Urinary bladder (tissue), 4 donors: ENCODE measurements around the gene HMGXB3. TPM values are rescaled to one million over a fixed set of nuclear protein-coding genes. Genes with fewer than 3 reads are reported as not detected.

ENCODE experiments used
- DNase-seq: peaks from one replicate; pipeline ENCODE4 v3.0.0-alpha.2; 2015; ENCODE audit errors: extremely low spot score
- H3K27ac ChIP-seq: one replicate; pipeline ENCODE4 v1.5.1; 2013; ENCODE audit warnings: low read depth, mild to moderate bottlenecking, moderate library complexity
- H3K36me3 ChIP-seq: one replicate; pipeline ENCODE4 v1.6.1; 2013; ENCODE audit warnings: mild to moderate bottlenecking, moderate library complexity; ENCODE audit not compliant: insufficient read depth
- H3K4me1 ChIP-seq: one replicate; pipeline ENCODE4 v1.6.1; 2013; ENCODE audit warnings: mild to moderate bottlenecking, moderate library complexity; ENCODE audit not compliant: insufficient read depth
- H3K4me3 ChIP-seq: one replicate; pipeline ENCODE4 v1.5.1; 2013; ENCODE audit warnings: low read depth, low read length
- WGBS: extraction: QIAGEN DNeasy Blood & Tissue Kit; methylation state at CpG from one replicate; pipeline ENCODE4 v1.1.7; 2013; 5-methylcytosine and 5-hydroxymethylcytosine counted together
- polyA plus RNA-seq: library from polyadenylated mRNA; stranded (reverse); fragments of 200-250 nt; gene quantifications from one replicate; pipeline ENCODE4 v1.2.3, GENCODE V29; 2013
- total RNA-seq: library from RNA; depleted of rRNA; stranded (reverse); fragments of >200 nt; gene quantifications from one replicate; pipeline ENCODE4 v1.2.3, GENCODE V29; 2014
- donor health status: healthy with polysubstance abuse.
- donor health status: healthy.

HMGXB3 gene
- total and polyA plus RNA-seq, 2 donors, result 16.3 to 24.3 TPM

DNA sequence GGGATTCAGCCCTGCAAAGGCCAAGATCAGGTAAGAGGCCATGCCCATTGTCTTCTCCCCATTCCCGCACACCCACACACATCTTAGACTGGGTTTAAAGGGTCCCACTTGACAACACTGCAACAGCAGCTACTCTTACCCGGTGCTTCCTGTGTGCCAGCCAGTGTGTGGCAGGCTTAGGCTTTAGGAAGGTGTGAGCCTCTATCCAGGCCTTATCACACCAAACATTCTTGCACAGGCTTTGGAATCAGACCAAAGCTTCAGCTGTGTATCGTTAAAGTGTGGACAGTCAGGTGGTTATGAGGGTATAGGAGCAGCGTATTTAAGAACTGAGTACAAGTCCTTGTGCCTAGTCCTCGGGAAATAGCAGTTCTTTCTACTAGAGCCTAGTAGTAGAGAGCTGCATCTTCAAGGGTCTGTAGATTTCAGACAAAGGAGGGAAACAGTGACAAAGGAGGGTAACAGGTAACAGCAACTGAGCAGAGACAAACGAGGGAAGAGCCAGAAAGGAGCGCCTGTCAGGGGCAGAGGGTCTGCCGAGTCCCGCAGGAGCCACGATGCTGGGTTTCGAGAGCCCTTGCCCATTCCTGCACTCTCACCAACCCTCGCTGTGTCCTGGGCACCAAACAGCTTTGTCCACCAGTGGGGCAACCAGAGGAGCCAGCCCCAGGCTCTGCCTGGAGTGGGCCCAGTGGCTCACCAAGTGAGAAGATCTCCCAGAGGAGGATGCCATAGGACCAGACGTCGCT lies 55.0 kb downstream of the HMGXB3 start:
- DNase-seq, result no peak
- Histone ChIP-seq H3K27ac (no peak overlapping the region), H3K4me3 (no peak overlapping the region), H3K4me1 (no peaks in the 10 kb centered on the region), H3K36me3 (peaks cover 5% of the 10 kb centered on the region)
- WGBS, result 85% methylated on average over 14 of the region's 14 CpGs

DNA sequence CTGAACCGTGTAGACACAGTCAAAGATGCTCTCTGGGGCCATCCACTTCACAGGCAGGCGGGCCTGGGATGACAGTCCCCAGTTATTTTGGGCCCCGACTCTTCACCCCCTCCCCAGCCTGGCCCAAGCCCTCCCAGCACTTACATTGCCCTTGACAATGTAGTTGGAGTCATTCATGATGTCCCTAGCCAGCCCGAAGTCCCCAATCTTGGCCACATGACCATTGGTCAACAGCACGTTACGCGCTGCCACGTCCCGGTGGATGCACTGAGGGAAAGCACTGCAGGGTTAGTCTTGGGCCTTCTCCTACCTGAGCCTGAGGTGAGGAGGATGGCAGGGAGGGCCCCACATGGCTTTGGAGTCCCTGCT lies 55.5 kb downstream of the HMGXB3 start:
- H3K27ac ChIP-seq, result no peak overlapping the region
- H3K4me3 ChIP-seq, result no peak overlapping the region
- WGBS, result 94% methylated on average over 9 of the region's 9 CpGs
- no peaks in the 10 kb centered on the region for H3K36me3 ChIP-seq
- no peaks in the 10 kb centered on the region for H3K4me1 ChIP-seq
- no peak for DNase-seq

DNA sequence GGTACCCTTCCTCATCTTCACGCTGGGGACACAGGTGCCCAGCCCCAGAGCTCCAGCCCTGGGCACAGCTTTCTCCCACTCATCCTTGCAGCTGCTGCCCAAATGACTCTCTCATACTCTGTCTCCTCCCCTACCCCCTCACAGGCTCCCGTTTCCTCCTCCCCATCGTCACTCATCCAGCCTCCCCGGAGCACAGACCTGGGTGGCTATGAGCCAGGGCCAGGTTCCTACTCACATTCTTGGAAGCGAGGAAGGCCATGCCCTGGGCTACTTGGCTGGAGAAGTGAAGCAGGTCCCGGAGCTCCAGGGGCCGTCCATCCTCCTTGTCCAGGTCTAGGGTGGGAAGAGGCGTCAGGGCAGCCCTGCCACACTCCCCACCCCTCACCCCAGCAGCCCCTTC lies 56.5 kb downstream of the HMGXB3 start:
- 71% methylated on average over 8 of the region's 8 CpGs for WGBS
- DNase-seq, result no peak
- H3K27ac ChIP-seq, result no peak overlapping the region
- no peak overlapping the region for H3K4me3 ChIP-seq
- H3K4me1 ChIP-seq, result no peaks in the 10 kb centered on the region
- H3K36me3 ChIP-seq, result no peaks in the 10 kb centered on the region

DNA sequence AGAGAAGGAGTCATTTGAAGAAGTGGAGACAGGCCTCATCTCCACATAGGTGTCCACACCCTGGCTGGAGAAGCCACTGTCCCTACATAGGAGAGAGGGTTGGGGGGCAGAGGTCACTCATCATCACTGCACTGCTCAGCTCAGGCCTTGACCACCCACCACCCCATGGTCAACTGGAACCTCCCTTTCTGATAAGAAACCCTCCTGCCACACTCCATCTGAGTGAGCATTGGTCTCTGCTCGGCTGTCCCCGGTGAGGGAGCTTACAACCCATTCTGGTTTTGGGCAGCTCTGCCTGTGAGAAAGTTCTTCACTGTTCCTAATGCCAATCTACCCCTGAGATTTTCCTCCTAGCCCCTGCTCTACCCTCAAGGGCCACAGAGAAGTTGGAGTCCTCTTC lies 57.0 kb downstream of the HMGXB3 start:
- Histone ChIP-seq H3K27ac (no peak overlapping the region), H3K4me1 (no peaks in the 10 kb centered on the region), H3K4me3 (no peak overlapping the region), H3K36me3 (no peaks in the 10 kb centered on the region)
- no peak for DNase-seq
- 89% methylated on average over 2 of the region's 2 CpGs for WGBS

DNA sequence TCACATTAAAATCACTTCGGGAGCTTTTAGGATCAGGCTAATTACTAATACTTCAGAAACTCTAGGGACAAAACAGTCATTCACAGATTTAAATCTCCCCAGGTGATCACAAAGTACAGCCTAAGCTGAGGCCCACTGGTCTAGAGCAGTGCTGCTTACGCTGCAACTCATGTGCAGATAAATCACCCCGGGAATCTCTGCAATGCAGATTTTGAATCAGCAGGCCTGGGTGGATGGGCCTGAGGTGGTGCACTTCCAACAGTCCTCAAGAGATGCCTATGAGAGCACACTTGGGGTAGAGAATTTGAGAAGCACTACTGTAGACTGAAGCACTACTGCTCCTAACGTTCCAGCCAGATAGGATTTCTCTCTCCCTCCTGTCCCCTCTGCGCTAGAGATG lies 57.5 kb downstream of the HMGXB3 start:
- no peak overlapping the region for H3K4me3 ChIP-seq
- WGBS, result 64% methylated on average over 5 of the region's 5 CpGs
- H3K4me1 ChIP-seq, result no peaks in the 10 kb centered on the region
- no peaks in the 10 kb centered on the region for H3K36me3 ChIP-seq
- DNase-seq, result no peak
- no peak overlapping the region for H3K27ac ChIP-seq

DNA sequence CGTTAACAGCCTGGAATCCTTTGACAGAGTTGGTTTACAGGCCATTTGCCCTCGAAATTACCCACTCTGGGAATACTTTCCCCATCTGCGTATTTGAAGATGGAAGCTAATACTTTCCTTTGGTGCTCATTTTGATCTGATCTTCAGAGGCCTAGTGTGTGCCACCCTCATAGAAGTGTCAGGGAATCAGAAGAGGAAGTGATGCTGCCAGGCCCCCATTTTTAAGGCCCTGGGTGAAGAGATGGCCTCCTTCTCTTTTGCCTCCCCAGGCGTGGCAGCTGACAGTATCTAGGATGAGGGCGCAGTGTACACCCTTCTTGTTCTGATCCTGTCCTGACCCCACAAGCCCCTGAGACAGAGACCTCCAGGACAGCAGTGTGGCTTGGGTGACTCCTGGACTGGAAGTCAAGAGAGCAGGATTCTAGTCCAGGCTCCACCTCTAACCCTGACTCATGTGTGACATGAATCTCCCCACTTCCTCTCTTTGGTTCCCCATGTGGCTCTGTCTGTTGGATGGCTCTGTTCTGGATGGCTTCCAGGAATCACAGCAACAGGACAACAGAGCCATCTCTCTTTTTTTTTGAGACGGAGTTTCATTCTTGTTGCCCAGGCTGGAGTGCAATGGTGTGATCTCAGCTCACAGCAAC lies 58.1 kb downstream of the HMGXB3 start:
- no peaks in the 10 kb centered on the region for H3K4me1 ChIP-seq
- no peak overlapping the region for H3K4me3 ChIP-seq
- 85% methylated on average over 6 of the region's 6 CpGs for WGBS
- H3K27ac ChIP-seq, result no peak overlapping the region
- DNase-seq, result no peak
- no peaks in the 10 kb centered on the region for H3K36me3 ChIP-seq

DNA sequence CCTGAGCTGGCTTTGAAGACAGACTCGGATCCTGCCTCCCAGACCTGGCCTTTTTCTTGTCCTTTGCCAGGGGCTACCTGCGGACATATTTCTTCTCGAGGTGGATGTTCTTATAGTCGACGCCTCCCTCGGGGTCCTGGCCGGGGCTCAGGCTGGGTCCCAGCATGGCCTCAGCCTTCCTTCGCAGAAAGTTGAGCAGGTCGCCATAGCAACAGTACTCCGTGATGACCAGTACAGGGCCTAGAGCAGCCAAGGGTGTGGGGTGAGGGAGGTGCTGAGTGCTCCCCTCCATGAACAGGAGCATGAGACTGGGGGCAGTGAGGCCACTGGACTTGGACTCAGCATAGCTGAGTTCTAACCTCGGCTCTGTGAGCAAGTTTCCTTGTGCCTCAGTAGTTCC lies 59.1 kb downstream of the HMGXB3 start:
- DNase-seq, result no peak
- no peaks in the 10 kb centered on the region for H3K36me3 ChIP-seq
- WGBS, result 88% methylated on average over 11 of the region's 11 CpGs
- H3K27ac ChIP-seq, result no peak overlapping the region
- no peaks in the 10 kb centered on the region for H3K4me1 ChIP-seq
- no peak overlapping the region for H3K4me3 ChIP-seq

DNA sequence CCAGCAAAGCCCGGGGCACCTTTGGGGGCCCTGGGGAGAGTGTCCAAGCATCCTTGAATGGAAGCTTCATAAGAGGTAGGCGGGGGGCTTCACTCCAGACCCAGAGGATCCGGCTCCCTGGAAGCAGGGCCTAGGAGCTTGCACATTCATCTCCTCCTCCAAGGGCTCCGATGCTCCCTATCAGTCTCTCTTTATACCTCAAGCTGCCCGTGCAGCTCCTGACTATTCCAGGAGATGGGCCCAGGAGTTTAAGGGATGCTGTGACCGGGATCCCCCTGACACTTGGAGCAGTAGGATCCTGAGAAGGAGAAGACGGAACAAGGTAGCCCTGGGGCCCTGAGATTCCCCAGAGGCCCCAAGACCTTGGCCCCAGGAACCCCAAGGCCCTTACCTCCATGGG lies 59.9 kb downstream of the HMGXB3 start:
- DNase-seq, result no peak
- H3K4me3 ChIP-seq, result no peak overlapping the region
- H3K36me3 ChIP-seq, result no peaks in the 10 kb centered on the region
- 85% methylated on average over 7 of the region's 7 CpGs for WGBS
- H3K4me1 ChIP-seq, result no peaks in the 10 kb centered on the region
- no peak overlapping the region for H3K27ac ChIP-seq

DNA sequence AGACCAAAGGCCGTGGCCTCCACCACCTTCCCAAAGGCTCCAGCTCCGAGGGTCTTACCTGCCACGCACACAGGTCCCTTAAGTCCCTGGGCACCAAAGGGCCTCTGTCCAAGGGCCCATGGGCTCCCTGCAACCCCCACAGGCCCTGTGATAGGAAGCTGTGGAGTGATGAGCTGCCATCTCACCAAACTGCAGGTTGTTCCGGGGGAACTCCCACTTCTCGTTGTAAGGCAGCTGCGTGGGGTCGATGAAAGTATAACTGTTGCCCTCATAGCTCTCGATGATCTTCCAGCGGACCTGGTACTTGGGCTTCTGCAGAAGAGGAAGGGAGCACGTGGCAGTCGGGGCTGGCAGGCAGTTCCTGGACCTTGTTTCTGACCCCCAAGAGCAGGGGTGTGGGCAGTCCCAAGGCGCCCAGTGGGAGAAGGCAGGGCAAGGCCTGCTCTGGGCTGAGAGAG lies 61.0 kb downstream of the HMGXB3 start:
- WGBS, result 93% methylated on average over 12 of the region's 12 CpGs
- no peak for DNase-seq
- H3K4me1 ChIP-seq, result no peaks in the 10 kb centered on the region
- H3K27ac ChIP-seq, result no peak overlapping the region
- H3K4me3 ChIP-seq, result no peak overlapping the region
- H3K36me3 ChIP-seq, result no peaks in the 10 kb centered on the region

DNA sequence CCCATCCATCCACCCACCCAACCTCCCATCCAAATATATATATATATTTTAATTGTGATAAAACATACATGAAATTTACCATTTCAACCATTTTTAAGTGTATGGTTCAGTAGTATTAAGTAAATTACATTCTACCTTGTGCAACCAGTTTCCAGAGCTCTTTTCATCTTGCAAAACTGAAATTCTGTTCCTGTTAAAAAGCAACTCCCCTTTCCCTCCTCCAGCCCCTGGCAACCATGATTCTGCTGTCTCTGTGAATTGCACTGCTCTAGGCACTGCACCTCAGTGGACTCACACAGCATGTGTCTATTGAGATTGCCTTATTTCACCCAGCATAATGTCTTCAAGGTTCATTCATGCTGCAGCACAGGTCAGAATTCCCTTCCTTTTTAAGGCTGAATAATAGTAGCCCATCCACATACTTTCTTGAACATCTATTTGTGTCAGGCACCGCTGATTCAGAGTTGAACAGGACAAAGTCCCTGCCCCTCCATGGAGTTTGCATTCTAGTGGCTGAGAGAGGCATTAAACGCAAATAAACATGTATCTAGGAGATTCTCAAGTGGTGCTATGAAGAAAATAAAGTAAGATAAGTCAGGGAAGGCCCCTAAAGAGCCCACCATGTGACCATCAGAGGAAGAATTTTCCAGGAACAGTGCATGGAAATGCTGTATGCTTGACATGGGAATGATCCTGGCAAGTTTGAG lies 61.8 kb downstream of the HMGXB3 start:
- no peak overlapping the region for H3K4me3 ChIP-seq
- no peak for DNase-seq
- no peak overlapping the region for H3K27ac ChIP-seq
- WGBS, result 71% methylated on average over 2 of the region's 2 CpGs
- H3K36me3 ChIP-seq, result no peaks in the 10 kb centered on the region
- no peaks in the 10 kb centered on the region for H3K4me1 ChIP-seq

DNA sequence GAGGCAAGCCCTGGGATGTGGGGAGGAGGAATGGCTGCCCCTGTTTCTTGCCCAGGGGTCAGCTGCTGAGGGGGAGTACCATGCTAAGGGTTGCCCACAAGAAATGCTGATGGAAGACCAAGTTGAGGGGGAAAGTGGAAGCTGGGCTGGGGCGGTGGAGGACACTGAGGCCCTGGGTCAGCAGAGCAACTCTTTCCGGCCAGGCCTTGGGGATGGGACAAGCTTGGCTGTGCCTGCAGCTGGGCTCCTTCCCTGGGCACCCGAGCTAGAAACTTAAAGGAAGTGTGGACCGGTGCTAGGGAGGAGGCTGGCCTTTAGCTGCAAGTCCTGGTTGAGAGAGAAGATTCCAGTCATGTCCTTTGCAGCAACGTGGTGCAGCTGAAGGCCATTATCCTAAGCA lies 63.1 kb downstream of the HMGXB3 start:
- WGBS, result 84% methylated on average over 5 of the region's 5 CpGs

DNA sequence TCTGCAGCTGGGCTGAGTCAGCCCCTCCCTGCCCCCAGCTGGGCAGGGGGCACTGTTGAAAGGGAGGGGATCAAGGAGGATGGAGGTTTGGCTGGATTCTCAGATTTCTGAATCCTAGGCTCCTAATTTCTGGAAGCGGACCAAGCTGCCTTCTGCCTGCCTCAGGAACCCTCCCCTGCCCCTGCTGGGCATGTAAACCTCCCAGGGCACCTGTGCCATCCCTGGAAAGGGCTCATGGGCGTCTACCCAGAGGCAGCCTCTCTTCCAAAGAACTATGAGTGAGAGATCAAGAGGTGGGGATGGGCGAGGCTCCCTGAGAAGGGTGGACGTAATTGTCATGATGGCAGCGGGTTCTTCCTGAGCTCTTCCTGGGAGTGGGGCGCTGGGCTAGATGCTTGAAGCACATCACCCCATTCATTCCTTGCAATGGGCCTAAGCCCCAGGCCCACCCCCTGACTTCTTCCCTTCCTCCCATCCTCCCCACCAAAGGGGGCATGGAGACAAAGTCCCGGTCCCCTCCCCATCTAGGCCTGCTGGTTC lies 64.2 kb downstream of the HMGXB3 start:
- H3K36me3 ChIP-seq, result no peaks in the 10 kb centered on the region
- DNase-seq, result no peak
- no peak overlapping the region for H3K27ac ChIP-seq
- no peak overlapping the region for H3K4me3 ChIP-seq
- no peaks in the 10 kb centered on the region for H3K4me1 ChIP-seq
- 88% methylated on average over 7 of the region's 7 CpGs for WGBS

More for the DNA sequence above, 63.1 kb downstream of the HMGXB3 start:
- Histone ChIP-seq H3K36me3 (no peaks in the 10 kb centered on the region), H3K4me3 (no peak overlapping the region), H3K4me1 (no peaks in the 10 kb centered on the region), H3K27ac (no peak overlapping the region)
- no peak for DNase-seq

DNA sequence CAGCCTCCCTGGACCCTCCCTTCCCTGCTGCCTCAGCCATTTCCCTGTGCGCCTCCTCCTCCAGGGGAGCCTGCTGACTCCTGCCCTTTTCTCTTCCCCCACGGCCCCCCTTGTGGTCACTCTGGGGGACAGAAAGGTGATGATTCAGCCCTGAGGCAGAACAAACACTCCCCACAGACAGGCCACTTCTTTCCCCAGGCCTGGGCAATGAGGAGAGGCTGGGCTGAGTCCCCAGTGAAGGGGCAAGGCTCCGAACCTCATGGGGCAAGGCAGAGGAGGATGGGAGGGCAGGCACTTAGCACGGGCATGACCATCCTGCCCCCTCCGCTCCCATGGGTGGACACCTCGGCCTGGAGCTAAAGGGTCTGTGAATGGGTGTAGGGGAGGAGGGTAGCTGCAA lies 64.8 kb downstream of the HMGXB3 start:
- no peak overlapping the region for H3K27ac ChIP-seq
- H3K4me1 ChIP-seq, result no peaks in the 10 kb centered on the region
- H3K36me3 ChIP-seq, result no peaks in the 10 kb centered on the region
- 82% methylated on average over 6 of the region's 6 CpGs for WGBS
- DNase-seq, result no peak
- H3K4me3 ChIP-seq, result no peak overlapping the region

DNA sequence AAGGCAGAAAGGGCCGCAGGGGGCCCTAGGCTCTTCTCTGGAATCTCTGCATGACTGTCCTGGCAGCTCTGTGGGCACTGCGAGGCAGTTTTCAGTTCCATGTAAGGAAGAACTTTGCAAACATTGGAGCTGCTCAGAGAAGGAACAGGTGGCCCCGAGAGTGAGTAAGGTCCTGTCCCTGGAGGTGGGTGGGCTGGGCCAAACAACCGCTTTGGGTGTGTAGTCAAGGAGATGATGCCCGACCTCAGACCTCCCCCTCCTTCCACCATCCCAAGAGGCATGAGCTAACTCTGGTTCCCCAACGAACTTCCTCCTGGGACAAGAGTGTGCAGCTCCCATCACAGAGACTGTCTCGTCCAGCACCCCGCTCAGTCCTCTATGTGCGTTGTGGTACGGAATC lies 65.3 kb downstream of the HMGXB3 start:
- Histone ChIP-seq H3K36me3 (no peaks in the 10 kb centered on the region), H3K27ac (no peak overlapping the region), H3K4me1 (no peaks in the 10 kb centered on the region), H3K4me3 (no peak overlapping the region)
- WGBS, result 69% methylated on average over 10 of the region's 10 CpGs
- DNase-seq, result no peak
